GM12892 (cell line): ENCODE data around the gene ME3.

ENCODE experiments used
- POLR2A ChIP-seq: IDR thresholded peaks from 2 replicates; pipeline ENCODE4 v1.6.1; 2011; ENCODE audit warnings: low read depth, low read length, control low read depth
- TAF1 ChIP-seq: IDR thresholded peaks from 2 replicates; pipeline ENCODE4 v1.6.1; 2011; ENCODE audit warnings: low read depth, mild to moderate bottlenecking, control low read depth, low read length, borderline replicate concordance

DNA sequence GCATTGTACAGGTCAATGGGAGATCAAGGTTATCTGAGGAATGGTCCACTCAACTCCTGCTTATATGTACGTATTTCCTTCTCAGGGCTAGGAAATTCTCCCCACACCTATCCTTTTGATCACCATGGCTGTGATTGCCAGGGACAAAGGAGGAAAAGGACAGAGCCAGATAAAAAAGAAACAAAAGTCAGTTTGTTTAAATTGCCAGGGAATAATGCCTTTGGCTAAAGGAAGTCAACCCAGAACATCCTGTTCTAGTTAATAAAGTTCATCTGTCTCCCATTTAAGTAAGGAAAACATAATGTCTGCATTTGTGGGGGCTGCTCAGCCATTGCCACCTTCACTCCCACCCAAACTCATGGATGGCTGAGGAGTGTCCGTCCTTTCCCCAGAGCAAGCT lies 124.7 kb downstream of the ME3 start:
- TF ChIP-seq POLR2A (no peak), TAF1 (no peak)
